MM.1S (cell line): ENCODE measurements around the gene SMOC2.

Experiments
- DNase-seq: peaks from one replicate; pipeline ENCODE4 v3.0.0-alpha.2; 2015
- H2AFZ ChIP-seq: fragments of 300-600 bp; sonication (generic); 2 replicates; pipeline ENCODE4 v1.6.0; 2016; ENCODE audit warnings: antibody characterized with exemption, low read length
- H3F3A ChIP-seq: fragments of 300-600 bp; sonication (generic); 2 replicates; pipeline ENCODE4 v1.6.1; 2016; ENCODE audit warnings: mild to moderate bottlenecking, antibody characterized with exemption, low read length, moderate library complexity, mixed read lengths; ENCODE audit not compliant: insufficient read depth
- H3K27ac ChIP-seq: fragments of 300-600 bp; sonication (generic); 2 replicates; pipeline ENCODE4 v1.5.1; 2016; ENCODE audit warnings: mild to moderate bottlenecking, low read length
- H3K27me3 ChIP-seq: fragments of 300-600 bp; sonication (generic); replicated peaks from 2 replicates; pipeline ENCODE4 v1.6.0; 2016; ENCODE audit warnings: low read length; ENCODE audit not compliant: insufficient read depth
- H3K36me3 ChIP-seq: fragments of 300-600 bp; sonication (generic); replicated peaks from 2 replicates; pipeline ENCODE4 v1.6.1; 2016; ENCODE audit warnings: mild to moderate bottlenecking, low read length, mixed read lengths; ENCODE audit not compliant: insufficient read depth
- H3K4me1 ChIP-seq: fragments of 300-600 bp; sonication (generic); 2 replicates; pipeline ENCODE4 v1.6.1; 2016; ENCODE audit warnings: low read length, mixed read lengths
- H3K4me2 ChIP-seq: fragments of 300-600 bp; sonication (generic); 2 replicates; pipeline ENCODE4 v1.6.0; 2016; ENCODE audit warnings: low read depth, low read length
- H3K4me3 ChIP-seq: fragments of 300-600 bp; sonication (generic); 2 replicates; pipeline ENCODE4 v1.5.1; 2016; ENCODE audit warnings: low read length, mixed read lengths
- H3K79me2 ChIP-seq: fragments of 300-600 bp; sonication (generic); 2 replicates; pipeline ENCODE4 v1.6.1; 2016; ENCODE audit warnings: mixed run types, low read length, mixed read lengths
- H3K9ac ChIP-seq: fragments of 300-600 bp; sonication (generic); 2 replicates; pipeline ENCODE4 v1.6.1; 2016; ENCODE audit warnings: low read length, mixed read lengths
- H3K9me2 ChIP-seq: fragments of 300-600 bp; sonication (generic); replicated peaks from 2 replicates; pipeline ENCODE4 v1.6.1; 2016; ENCODE audit warnings: mild to moderate bottlenecking, low read length, mixed read lengths; ENCODE audit not compliant: insufficient read depth
- H3K9me3 ChIP-seq: fragments of 300-600 bp; sonication (generic); replicated peaks from 2 replicates; pipeline ENCODE4 v1.6.1; 2016; ENCODE audit warnings: mild to moderate bottlenecking, low read length, mixed read lengths; ENCODE audit not compliant: insufficient read depth
- H4K20me1 ChIP-seq: fragments of 300-600 bp; sonication (generic); 2 replicates; pipeline ENCODE4 v1.6.1; 2016; ENCODE audit warnings: mild to moderate bottlenecking, low read length, moderate library complexity, mixed read lengths; ENCODE audit not compliant: insufficient read depth
- CTCF ChIP-seq: fragments of 300-600 bp; sonication (generic); IDR thresholded peaks from 2 replicates; pipeline ENCODE4 v1.5.1; 2016; ENCODE audit warnings: antibody characterized with exemption, low read length, mixed read lengths
- EZH2 ChIP-seq: fragments of 300-600 bp; sonication (generic); optimal IDR thresholded peaks from 2 replicates; pipeline ENCODE3; 2017; ENCODE audit warnings: low read depth, mild to moderate bottlenecking, antibody characterized with exemption, low read length, mixed read lengths
- EZH2phosphoT487 ChIP-seq: fragments of 300-600 bp; sonication (generic); IDR thresholded peaks from 2 replicates; pipeline ENCODE4 v1.6.1; 2018; ENCODE audit warnings: antibody characterized with exemption, low read length

Gene SMOC2

DNA sequence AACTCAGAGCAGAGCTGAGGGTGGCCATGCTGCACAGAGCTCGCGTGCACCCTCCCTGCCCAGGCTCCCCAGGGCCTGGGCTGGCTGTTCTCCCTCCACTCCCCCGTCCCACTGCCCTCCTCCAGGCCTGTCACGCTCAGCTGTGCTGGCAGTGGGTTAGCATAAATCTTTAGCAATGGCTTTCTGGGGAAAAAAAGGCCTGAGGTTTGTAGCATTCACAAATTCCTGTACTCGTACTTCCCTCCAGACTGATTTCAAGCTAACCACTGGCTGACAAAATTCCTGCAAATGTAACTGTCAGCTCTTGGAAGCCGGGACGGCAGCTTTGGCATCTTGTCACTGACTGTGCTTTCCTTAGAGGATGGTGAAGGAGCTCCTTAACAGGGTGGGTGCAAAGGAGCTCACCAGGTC is 22.3 kb upstream of the SMOC2 start:
- no peak overlapping the region for H3K9ac ChIP-seq
- no peak overlapping the region for H3K4me3 ChIP-seq
- H3K4me2 ChIP-seq: no peak overlapping the region
- no peaks in the 10 kb centered on the region for H3K27me3 ChIP-seq
- H3K79me2 ChIP-seq: no peaks in the 10 kb centered on the region
- H3K36me3 ChIP-seq: no peaks in the 10 kb centered on the region
- H3F3A ChIP-seq: no peaks in the 10 kb centered on the region
- H3K9me2 ChIP-seq: no peaks in the 10 kb centered on the region
- H3K9me3 ChIP-seq: no peaks in the 10 kb centered on the region
- no peaks in the 10 kb centered on the region for H4K20me1 ChIP-seq
- no peaks in the 10 kb centered on the region for H3K4me1 ChIP-seq
- DNase-seq: no peak
- no peak overlapping the region for H2AFZ ChIP-seq
- TF ChIP-seq EZH2 (no peak), EZH2phosphoT487 (no peak), CTCF (no peak)
- no peak overlapping the region for H3K27ac ChIP-seq

DNA sequence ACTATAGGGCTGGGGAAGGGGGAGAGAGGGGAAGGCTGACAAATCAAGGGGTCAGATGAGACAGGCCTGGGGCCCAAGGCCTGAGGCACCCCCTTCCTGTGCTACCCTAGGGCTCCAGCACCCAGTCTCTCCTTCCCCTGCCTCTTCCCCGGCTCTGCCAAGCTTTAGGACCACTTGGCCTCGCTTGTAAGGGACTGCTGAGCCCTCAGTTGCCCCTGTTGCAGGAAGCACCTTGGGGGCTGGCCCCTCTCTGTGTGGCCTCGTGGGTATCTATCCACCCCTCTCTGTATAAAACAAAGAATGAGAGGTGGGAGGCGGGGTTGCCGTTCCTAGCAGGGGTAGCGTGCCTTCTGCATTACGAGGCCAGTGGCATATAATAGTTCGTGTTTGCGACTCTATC is 21.4 kb upstream of the SMOC2 start:
- Histone ChIP-seq H3K9me3 (no peaks in the 10 kb centered on the region), H3K27ac (no peak overlapping the region), H2AFZ (no peak overlapping the region), H3K4me2 (no peak overlapping the region), H3K27me3 (no peaks in the 10 kb centered on the region), H3K9me2 (no peaks in the 10 kb centered on the region), H4K20me1 (no peaks in the 10 kb centered on the region), H3K4me1 (no peaks in the 10 kb centered on the region), H3K9ac (no peak overlapping the region), H3F3A (no peaks in the 10 kb centered on the region), H3K36me3 (no peaks in the 10 kb centered on the region), H3K79me2 (no peaks in the 10 kb centered on the region), H3K4me3 (no peak overlapping the region)
- TF ChIP-seq CTCF: no peak
- no peak for TF ChIP-seq EZH2
- no peak for TF ChIP-seq EZH2phosphoT487
- DNase-seq: no peak

DNA sequence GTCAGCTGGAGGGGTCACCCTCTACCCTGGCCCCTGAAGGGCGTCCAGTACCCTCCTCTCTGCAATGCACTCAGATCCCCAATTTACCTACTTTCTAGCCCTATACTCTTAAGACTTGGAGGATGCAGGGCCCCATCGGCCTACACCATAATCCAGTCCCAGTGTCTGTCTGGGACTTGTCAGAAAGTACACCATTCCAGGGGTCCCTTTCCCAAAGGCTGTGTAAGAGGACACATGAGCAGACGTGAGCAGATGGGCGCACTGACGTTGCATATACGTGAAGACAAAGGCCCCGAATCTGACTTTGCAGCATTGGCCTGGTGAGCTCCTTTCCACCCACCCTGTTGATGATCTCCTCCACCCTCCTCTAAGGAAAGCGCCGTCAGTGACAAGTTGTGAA is 20.9 kb upstream of the SMOC2 start:
- Histone ChIP-seq H4K20me1 (no peaks in the 10 kb centered on the region), H3K27ac (no peak overlapping the region), H3K9me3 (no peaks in the 10 kb centered on the region), H3K79me2 (no peaks in the 10 kb centered on the region), H2AFZ (no peak overlapping the region), H3K4me1 (no peaks in the 10 kb centered on the region), H3K4me2 (no peak overlapping the region), H3K4me3 (no peak overlapping the region), H3F3A (no peaks in the 10 kb centered on the region), H3K36me3 (no peaks in the 10 kb centered on the region), H3K9me2 (no peaks in the 10 kb centered on the region), H3K9ac (no peak overlapping the region), H3K27me3 (no peaks in the 10 kb centered on the region)
- TF ChIP-seq CTCF (no peak), EZH2 (no peak), EZH2phosphoT487 (no peak)
- no peak for DNase-seq
